ENCODE data around the gene PCSK2.

PCSK2 gene

GRCh38 chr20:17287998-17288397 is 61.2 kb downstream of the PCSK2 start:
- no peaks in the 10 kb centered on the region for H3K27me3 Mint-ChIP-seq
- no peaks in the 10 kb centered on the region for H3K9me3 Mint-ChIP-seq
- H3K27ac Mint-ChIP-seq = no peak overlapping the region
- intact Hi-C loops (cut with micrococcal nuclease) = no loop called here
- no peaks in the 10 kb centered on the region for H3K36me3 Mint-ChIP-seq (ENCODE audit: low read depth)
- H3K4me3 Mint-ChIP-seq = no peak overlapping the region
- no peaks in the 10 kb centered on the region for H3K4me1 Mint-ChIP-seq (ENCODE audit: low read depth)

- H3K27me3 Mint-ChIP-seq = no peaks in the 10 kb centered on the region
- H3K9me3 Mint-ChIP-seq = no peaks in the 10 kb centered on the region
- intact Hi-C loops (cut with micrococcal nuclease) = no loop called here
- H3K27ac Mint-ChIP-seq = no peak overlapping the region
- no peak overlapping the region for H3K4me3 Mint-ChIP-seq
- no peaks in the 10 kb centered on the region for H3K4me1 Mint-ChIP-seq (ENCODE audit: low read depth)
- no peaks in the 10 kb centered on the region for H3K36me3 Mint-ChIP-seq (ENCODE audit: low read depth)
Measured at GRCh38 chr20:17295151-17295726, 68.4 kb downstream of the PCSK2 start.

GRCh38 chr20:17295991-17296390 is 69.2 kb downstream of the PCSK2 start:
- H3K27ac Mint-ChIP-seq = no peak overlapping the region
- no peaks in the 10 kb centered on the region for H3K4me1 Mint-ChIP-seq (ENCODE audit: low read depth)
- H3K9me3 Mint-ChIP-seq = no peaks in the 10 kb centered on the region
- H3K36me3 Mint-ChIP-seq (ENCODE audit: low read depth) = no peaks in the 10 kb centered on the region
- no peaks in the 10 kb centered on the region for H3K27me3 Mint-ChIP-seq
- intact Hi-C loops (cut with micrococcal nuclease) = no loop called here
- no peak overlapping the region for H3K4me3 Mint-ChIP-seq

GRCh38 chr20:17298171-17298570 is 71.3 kb downstream of the PCSK2 start:
- no peaks in the 10 kb centered on the region for H3K9me3 Mint-ChIP-seq
- H3K36me3 Mint-ChIP-seq (ENCODE audit: low read depth) = no peaks in the 10 kb centered on the region
- no peak overlapping the region for H3K27ac Mint-ChIP-seq
- intact Hi-C loops (cut with micrococcal nuclease) = no loop called here
- H3K4me1 Mint-ChIP-seq (ENCODE audit: low read depth) = no peaks in the 10 kb centered on the region
- no peak overlapping the region for H3K4me3 Mint-ChIP-seq
- no peaks in the 10 kb centered on the region for H3K27me3 Mint-ChIP-seq

GRCh38 chr20:17298751-17299150 is 71.9 kb downstream of the PCSK2 start:
- intact Hi-C loops (cut with micrococcal nuclease) = no loop called here
- H3K36me3 Mint-ChIP-seq (ENCODE audit: low read depth) = no peaks in the 10 kb centered on the region
- H3K27me3 Mint-ChIP-seq = no peaks in the 10 kb centered on the region
- no peak overlapping the region for H3K4me3 Mint-ChIP-seq
- H3K4me1 Mint-ChIP-seq (ENCODE audit: low read depth) = no peaks in the 10 kb centered on the region
- H3K9me3 Mint-ChIP-seq = no peaks in the 10 kb centered on the region
- H3K27ac Mint-ChIP-seq = no peak overlapping the region

- Mint-ChIP-seq H3K9me3 (no peaks in the 10 kb centered on the region), H3K27ac (no peak overlapping the region), H3K4me1 (ENCODE audit: low read depth) (no peaks in the 10 kb centered on the region), H3K36me3 (ENCODE audit: low read depth) (no peaks in the 10 kb centered on the region), H3K4me3 (no peak overlapping the region), H3K27me3 (no peaks in the 10 kb centered on the region)
- intact Hi-C loops (cut with micrococcal nuclease) = no loop called here
Measured at GRCh38 chr20:17300113-17300512, 73.3 kb downstream of the PCSK2 start.

GRCh38 chr20:17304774-17305173 is 77.9 kb downstream of the PCSK2 start:
- Mint-ChIP-seq H3K9me3 (peaks cover 14% of the 10 kb centered on the region), H3K27me3 (no peaks in the 10 kb centered on the region), H3K27ac (no peak overlapping the region), H3K4me3 (no peak overlapping the region), H3K36me3 (ENCODE audit: low read depth) (no peaks in the 10 kb centered on the region), H3K4me1 (ENCODE audit: low read depth) (no peaks in the 10 kb centered on the region)
- intact Hi-C loops (cut with micrococcal nuclease) = no loop called here

- intact Hi-C loops (cut with micrococcal nuclease) = no loop called here
- H3K4me3 Mint-ChIP-seq = no peak overlapping the region
- no peaks in the 10 kb centered on the region for H3K27me3 Mint-ChIP-seq
- H3K36me3 Mint-ChIP-seq (ENCODE audit: low read depth) = no peaks in the 10 kb centered on the region
- no peak overlapping the region for H3K27ac Mint-ChIP-seq
- H3K4me1 Mint-ChIP-seq (ENCODE audit: low read depth) = no peaks in the 10 kb centered on the region
- H3K9me3 Mint-ChIP-seq = peaks cover 19% of the 10 kb centered on the region
Measured at GRCh38 chr20:17306427-17306826, 79.6 kb downstream of the PCSK2 start.

- no peaks in the 10 kb centered on the region for H3K4me1 Mint-ChIP-seq (ENCODE audit: low read depth)
- H3K4me3 Mint-ChIP-seq = no peak overlapping the region
- no peaks in the 10 kb centered on the region for H3K36me3 Mint-ChIP-seq (ENCODE audit: low read depth)
- H3K27ac Mint-ChIP-seq = no peak overlapping the region
- intact Hi-C loops (cut with micrococcal nuclease) = no loop called here
- peaks cover 26% of the 10 kb centered on the region for H3K27me3 Mint-ChIP-seq
- peaks cover 10% of the 10 kb centered on the region for H3K9me3 Mint-ChIP-seq
Measured at GRCh38 chr20:17314264-17314663, 87.4 kb downstream of the PCSK2 start.

- intact Hi-C loops (cut with micrococcal nuclease) = no loop called here
- peaks cover 26% of the 10 kb centered on the region for H3K27me3 Mint-ChIP-seq
- H3K9me3 Mint-ChIP-seq = no peaks in the 10 kb centered on the region
- no peak overlapping the region for H3K4me3 Mint-ChIP-seq
- no peaks in the 10 kb centered on the region for H3K4me1 Mint-ChIP-seq (ENCODE audit: low read depth)
- H3K36me3 Mint-ChIP-seq (ENCODE audit: low read depth) = no peaks in the 10 kb centered on the region
- H3K27ac Mint-ChIP-seq = no peak overlapping the region
Measured at GRCh38 chr20:17315407-17316231, 88.8 kb downstream of the PCSK2 start.

GRCh38 chr20:17316316-17317038 is 89.6 kb downstream of the PCSK2 start:
- peaks cover 26% of the 10 kb centered on the region for H3K27me3 Mint-ChIP-seq
- no peak overlapping the region for H3K4me3 Mint-ChIP-seq
- intact Hi-C loops (cut with micrococcal nuclease) = no loop called here

GRCh38 chr20:17317341-17317740 is 90.5 kb downstream of the PCSK2 start:
- intact Hi-C loops (cut with micrococcal nuclease) = no loop called here
- H3K9me3 Mint-ChIP-seq = no peaks in the 10 kb centered on the region
- H3K27me3 Mint-ChIP-seq = peaks cover 26% of the 10 kb centered on the region
- no peaks in the 10 kb centered on the region for H3K4me1 Mint-ChIP-seq (ENCODE audit: low read depth)
- H3K27ac Mint-ChIP-seq = no peak overlapping the region
- H3K36me3 Mint-ChIP-seq (ENCODE audit: low read depth) = no peaks in the 10 kb centered on the region
- no peak overlapping the region for H3K4me3 Mint-ChIP-seq

More at GRCh38 chr20:17316316-17317038, 89.6 kb downstream of the PCSK2 start:
- no peak overlapping the region for H3K27ac Mint-ChIP-seq
- H3K9me3 Mint-ChIP-seq = no peaks in the 10 kb centered on the region
- H3K36me3 Mint-ChIP-seq (ENCODE audit: low read depth) = no peaks in the 10 kb centered on the region
- H3K4me1 Mint-ChIP-seq (ENCODE audit: low read depth) = no peaks in the 10 kb centered on the region

- Mint-ChIP-seq H3K4me1 (ENCODE audit: low read depth) (no peaks in the 10 kb centered on the region), H3K36me3 (ENCODE audit: low read depth) (no peaks in the 10 kb centered on the region), H3K9me3 (no peaks in the 10 kb centered on the region), H3K27me3 (peaks cover 17% of the 10 kb centered on the region), H3K4me3 (no peak overlapping the region), H3K27ac (no peak overlapping the region)
- intact Hi-C loops (cut with micrococcal nuclease) = no loop called here
Measured at GRCh38 chr20:17320456-17320855, 93.6 kb downstream of the PCSK2 start.

- no peaks in the 10 kb centered on the region for H3K4me1 Mint-ChIP-seq (ENCODE audit: low read depth)
- H3K27ac Mint-ChIP-seq = no peak overlapping the region
Measured at GRCh38 chr20:17326096-17326495, 99.3 kb downstream of the PCSK2 start.

More at GRCh38 chr20:17326096-17326495, 99.3 kb downstream of the PCSK2 start:
- Mint-ChIP-seq H3K27me3 (peaks cover 7% of the 10 kb centered on the region), H3K4me3 (no peak overlapping the region), H3K36me3 (ENCODE audit: low read depth) (no peaks in the 10 kb centered on the region), H3K9me3 (no peaks in the 10 kb centered on the region)
- intact Hi-C loops (cut with micrococcal nuclease) = no loop called here
